Measurements from ENCODE around the gene VILL. TPM values are rescaled to one million over a fixed set of nuclear protein-coding genes. Genes with fewer than 3 reads are reported as not detected.

Gene VILL
- total and polyA plus RNA-seq, 12 donors: 1.7 to 18.0 (median 7.3) TPM

GRCh38 chr3:38040401-38040800 is 49.8 kb downstream of the VILL start:
- Histone ChIP-seq H3K4me1 (replicated peaks in 1 of 2) (no peaks in the 10 kb centered on the region), H3K9me3 (replicated peaks in 1 of 3) (no peaks in the 10 kb centered on the region), H3K4me3 (no peak overlapping the region), H3K27ac (no peak overlapping the region), H3K27me3 (no peaks in the 10 kb centered on the region), H3K36me3 (replicated peaks in 1 of 2) (no peaks in the 10 kb centered on the region)
- WGBS, 4 donors: 86 to 92% (median 88%) methylated on average over 5 of the region's 5 CpGs
- intact Hi-C loops (cut with DNase I): no loop called here
- DNase-seq: no peak
- TF ChIP-seq POLR2A (IDR thresholded peaks at IDR 0.05) (no peak), CTCF (IDR thresholded peaks at IDR 0.05) (no peak)

GRCh38 chr3:38043486-38043885 is 52.9 kb downstream of the VILL start:
- H3K36me3 ChIP-seq (replicated peaks in 1 of 2): no peaks in the 10 kb centered on the region
- intact Hi-C loops (cut with DNase I): no loop called here
- no peak for DNase-seq
- TF ChIP-seq POLR2A (IDR thresholded peaks at IDR 0.05): no peak
- no peak for TF ChIP-seq CTCF (IDR thresholded peaks at IDR 0.05)
- peaks cover 0 to 11% of the 10 kb centered on the region in 2 donors for H3K4me1 ChIP-seq (replicated peaks in 1 of 2)
- no peak overlapping the region for H3K4me3 ChIP-seq
- H3K27ac ChIP-seq: no peak overlapping the region
- H3K9me3 ChIP-seq (replicated peaks in 1 of 3): no peaks in the 10 kb centered on the region
- no peaks in the 10 kb centered on the region for H3K27me3 ChIP-seq
- WGBS, 4 donors: 79 to 93% (median 87%) methylated on average over 4 of the region's 4 CpGs

GRCh38 chr3:38046027-38046426 is 55.4 kb downstream of the VILL start:
- Histone ChIP-seq H3K27ac (no peak overlapping the region), H3K27me3 (no peaks in the 10 kb centered on the region), H3K4me3 (no peak overlapping the region), H3K9me3 (replicated peaks in 1 of 3) (no peaks in the 10 kb centered on the region), H3K36me3 (replicated peaks in 1 of 2) (no peaks in the 10 kb centered on the region), H3K4me1 (replicated peaks in 1 of 2) (peaks cover 10 to 27% of the 10 kb centered on the region in 2 donors)
- DNase-seq: no peak
- intact Hi-C loops (cut with DNase I): no loop called here
- TF ChIP-seq POLR2A (IDR thresholded peaks at IDR 0.05): no peak
- no peak for TF ChIP-seq CTCF (IDR thresholded peaks at IDR 0.05)
- 83 to 96% (median 93%) methylated on average over 4 of the region's 4 CpGs for WGBS, 4 donors

- Histone ChIP-seq H3K4me3 (no peak overlapping the region), H3K27me3 (no peaks in the 10 kb centered on the region), H3K36me3 (replicated peaks in 1 of 2) (no peaks in the 10 kb centered on the region), H3K4me1 (replicated peaks in 1 of 2) (peaks cover 10 to 27% of the 10 kb centered on the region in 2 donors), H3K27ac (no peak overlapping the region), H3K9me3 (replicated peaks in 1 of 3) (no peaks in the 10 kb centered on the region)
- intact Hi-C loops (cut with DNase I): no loop called here
- no peak for DNase-seq
- WGBS, 4 donors: 87 to 98% (median 97%) methylated on average over 2 of the region's 2 CpGs
- TF ChIP-seq CTCF (IDR thresholded peaks at IDR 0.05) (no peak), POLR2A (IDR thresholded peaks at IDR 0.05) (no peak)
Observed at GRCh38 chr3:38046821-38047220, 56.2 kb downstream of the VILL start.

Data from adrenal gland (tissue), 12 donors.